ENCODE data around the gene RALGAPA2.

DNA sequence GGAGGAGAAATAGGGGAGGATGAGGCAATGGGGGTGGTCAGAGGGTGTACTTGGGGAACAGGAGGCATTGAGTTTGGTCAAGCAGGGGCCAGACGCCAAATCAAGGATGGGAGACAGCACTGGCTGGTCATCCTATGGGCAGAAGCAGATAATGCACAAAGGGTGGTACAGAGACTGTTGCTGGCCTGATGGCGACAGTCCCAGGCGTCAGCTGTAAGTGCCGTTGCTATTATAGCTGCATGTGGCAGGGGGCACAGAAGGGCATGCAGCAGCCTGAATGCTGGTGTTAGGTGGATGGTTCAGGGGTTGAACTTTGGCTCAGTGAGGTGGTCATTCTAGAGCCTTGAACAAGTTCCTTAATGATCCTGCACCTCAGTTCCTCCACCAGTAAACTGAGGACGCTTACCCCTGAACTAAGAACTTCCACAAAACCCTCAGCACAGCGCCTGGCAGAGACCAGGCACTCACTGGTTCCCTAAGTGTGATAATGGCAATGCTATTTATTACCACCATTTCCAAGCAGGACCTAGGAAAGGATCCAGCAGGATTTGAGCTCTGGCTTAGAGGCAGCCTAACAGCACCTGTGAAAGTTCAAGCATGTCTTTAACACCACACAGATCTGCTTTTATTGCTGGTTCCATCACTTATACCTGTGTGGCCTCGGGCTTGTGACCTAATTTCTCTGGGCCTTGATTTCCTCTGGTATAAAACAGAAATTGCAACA lies 181.9 kb downstream of the RALGAPA2 start:
- TF ChIP-seq POLR2A (IDR thresholded peaks at IDR 0.05): no peak
- TF ChIP-seq, protein P1, sequence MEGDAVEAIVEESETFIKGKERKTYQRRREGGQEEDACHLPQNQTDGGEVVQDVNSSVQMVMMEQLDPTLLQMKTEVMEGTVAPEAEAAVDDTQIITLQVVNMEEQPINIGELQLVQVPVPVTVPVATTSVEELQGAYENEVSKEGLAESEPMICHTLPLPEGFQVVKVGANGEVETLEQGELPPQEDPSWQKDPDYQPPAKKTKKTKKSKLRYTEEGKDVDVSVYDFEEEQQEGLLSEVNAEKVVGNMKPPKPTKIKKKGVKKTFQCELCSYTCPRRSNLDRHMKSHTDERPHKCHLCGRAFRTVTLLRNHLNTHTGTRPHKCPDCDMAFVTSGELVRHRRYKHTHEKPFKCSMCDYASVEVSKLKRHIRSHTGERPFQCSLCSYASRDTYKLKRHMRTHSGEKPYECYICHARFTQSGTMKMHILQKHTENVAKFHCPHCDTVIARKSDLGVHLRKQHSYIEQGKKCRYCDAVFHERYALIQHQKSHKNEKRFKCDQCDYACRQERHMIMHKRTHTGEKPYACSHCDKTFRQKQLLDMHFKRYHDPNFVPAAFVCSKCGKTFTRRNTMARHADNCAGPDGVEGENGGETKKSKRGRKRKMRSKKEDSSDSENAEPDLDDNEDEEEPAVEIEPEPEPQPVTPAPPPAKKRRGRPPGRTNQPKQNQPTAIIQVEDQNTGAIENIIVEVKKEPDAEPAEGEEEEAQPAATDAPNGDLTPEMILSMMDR (IDR thresholded peaks at IDR 0.05): no peak
- no peak for TF ChIP-seq EP300 (IDR thresholded peaks at IDR 0.05)
- no peak for TF ChIP-seq POLR2AphosphoS5 (IDR thresholded peaks at IDR 0.05)
